Trophoblast cell (in vitro differentiated cells and primary cell): ENCODE data around the gene ZNF609.

Source experiments
- DNase-seq, 2 donors: peaks; one replicate each; pipeline ENCODE4 v3.0.0-alpha.2; 2016
- H2AFZ ChIP-seq: 2 replicates; pipeline ENCODE4 v1.6.1; 2013; ENCODE audit warnings: low read length, moderate library complexity, mild to moderate bottlenecking; ENCODE audit not compliant: insufficient read depth, poor library complexity
- H2AK5ac ChIP-seq: 2 replicates; pipeline ENCODE4 v1.6.1; 2013; ENCODE audit warnings: mild to moderate bottlenecking, low read length
- H2BK120ac ChIP-seq: 2 replicates; pipeline ENCODE4 v1.6.1; 2013; ENCODE audit warnings: low read length, mild to moderate bottlenecking, moderate library complexity; ENCODE audit not compliant: insufficient read depth, poor library complexity
- H2BK12ac ChIP-seq: 2 replicates; pipeline ENCODE4 v1.6.1; 2013; ENCODE audit warnings: mild to moderate bottlenecking, low read length, moderate library complexity
- H2BK5ac ChIP-seq: 2 replicates; pipeline ENCODE4 v1.6.1; 2013; ENCODE audit warnings: low read length, low read depth, moderate library complexity, mild to moderate bottlenecking; ENCODE audit not compliant: poor library complexity
- H3K14ac ChIP-seq: 2 replicates; pipeline ENCODE4 v1.6.1; 2013; ENCODE audit warnings: mild to moderate bottlenecking, low read length
- H3K18ac ChIP-seq: 2 replicates; pipeline ENCODE4 v1.6.1; 2013; ENCODE audit warnings: mild to moderate bottlenecking, low read length
- H3K23ac ChIP-seq: 2 replicates; pipeline ENCODE4 v1.6.1; 2013; ENCODE audit warnings: low read length
- H3K27ac ChIP-seq: 2 replicates; pipeline ENCODE4 v1.5.1; 2013; ENCODE audit warnings: low read depth, mild to moderate bottlenecking, inconsistent platforms, low read length, moderate library complexity
- H3K27me3 ChIP-seq: 2 replicates; pipeline ENCODE4 v1.6.1; 2013; ENCODE audit warnings: inconsistent platforms, mild to moderate bottlenecking, low read length, moderate library complexity; ENCODE audit not compliant: insufficient read depth
- H3K36me3 ChIP-seq, 2 experiments: 1 replicate in 1 of 2; 2 replicates in 1 of 2; pipeline ENCODE4 v1.6.1; 2013; ENCODE audit warnings: low read length in 2 of 2, mild to moderate bottlenecking in 2 of 2, moderate library complexity in 1 of 2; ENCODE audit not compliant: insufficient read depth in 2 of 2, control insufficient read depth in 1 of 2
- H3K4ac ChIP-seq: 2 replicates; pipeline ENCODE4 v1.6.1; 2013; ENCODE audit warnings: low read depth, mild to moderate bottlenecking, low read length, moderate library complexity
- H3K4me1 ChIP-seq, 2 experiments: 1 replicate in 1 of 2; 2 replicates in 1 of 2; pipeline ENCODE4 v1.6.1; 2013; ENCODE audit warnings: low read length in 2 of 2, mild to moderate bottlenecking in 2 of 2, moderate library complexity in 1 of 2; ENCODE audit not compliant: insufficient read depth in 2 of 2, control insufficient read depth in 1 of 2
- H3K4me2 ChIP-seq: 2 replicates; pipeline ENCODE4 v1.6.1; 2013; ENCODE audit warnings: inconsistent platforms, mild to moderate bottlenecking, low read length, moderate library complexity
- H3K4me3 ChIP-seq: 2 replicates; pipeline ENCODE4 v1.5.1; 2013; ENCODE audit warnings: mild to moderate bottlenecking, low read depth, low read length, inconsistent platforms
- H3K79me1 ChIP-seq: one replicate; pipeline ENCODE4 v1.6.1; 2013; ENCODE audit warnings: low read length
- H3K79me2 ChIP-seq: 2 replicates; pipeline ENCODE4 v1.6.1; 2013; ENCODE audit warnings: low read length, mild to moderate bottlenecking; ENCODE audit not compliant: control insufficient read depth, insufficient read depth, poor library complexity
- H3K9ac ChIP-seq: 2 replicates; pipeline ENCODE4 v1.6.1; 2013; ENCODE audit warnings: mild to moderate bottlenecking, low read length
- H3K9me3 ChIP-seq: 2 replicates; pipeline ENCODE4 v1.6.1; 2013; ENCODE audit warnings: low read depth, mild to moderate bottlenecking, control low read depth, inconsistent platforms, low read length; ENCODE audit not compliant: insufficient read depth
- H4K12ac ChIP-seq: 2 replicates; pipeline ENCODE4 v1.6.1; 2013; ENCODE audit warnings: low read depth, mild to moderate bottlenecking, low read length, moderate library complexity
- H4K8ac ChIP-seq: 2 replicates; pipeline ENCODE4 v1.6.1; 2013; ENCODE audit warnings: low read depth, mild to moderate bottlenecking, low read length, moderate library complexity
- H4K91ac ChIP-seq: one replicate; pipeline ENCODE4 v1.6.1; 2013; ENCODE audit warnings: low read depth, mild to moderate bottlenecking, low read length, moderate library complexity
- WGBS: extraction: QIAGEN DNeasy Blood & Tissue Kit; methylation state at CpG from one replicate; pipeline ENCODE4 v1.1.7; 2013; ENCODE audit warnings: missing lambda C conversion rate; ENCODE audit not compliant: insufficient read length, insufficient coverage; ENCODE audit errors: extremely low coverage; 5-methylcytosine and 5-hydroxymethylcytosine counted together

The ZNF609 gene

DNA sequence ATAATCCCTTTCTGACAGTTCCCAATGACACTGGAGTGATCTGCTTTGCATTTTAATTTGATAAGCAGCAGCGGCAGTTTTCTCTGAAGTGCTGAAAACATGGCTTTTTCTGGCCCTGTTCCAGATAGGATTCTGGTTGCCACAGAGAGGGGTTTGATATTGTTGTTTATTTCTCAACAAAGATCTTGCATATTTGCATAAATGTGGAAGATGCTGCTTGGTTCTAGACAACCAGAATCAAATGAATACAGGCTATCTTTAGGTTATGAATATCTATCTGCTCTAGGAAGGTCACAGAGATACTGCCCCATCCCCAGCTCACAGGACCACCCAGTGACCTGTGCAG, 137.1 kb downstream of the ZNF609 start:
- no CpG with 5 or more reads among the region's 1 CpG for WGBS
- H3K9ac ChIP-seq = no peak overlapping the region
- no peaks in the 10 kb centered on the region for H3K9me3 ChIP-seq
- H2AK5ac ChIP-seq = no peak overlapping the region
- no peak overlapping the region for H4K91ac ChIP-seq
- DNase-seq = no peak
- H2AFZ ChIP-seq = no peak overlapping the region
- H2BK120ac ChIP-seq = no peak overlapping the region
- no peak overlapping the region for H2BK5ac ChIP-seq
- no peak overlapping the region for H3K18ac ChIP-seq
- H3K4me3 ChIP-seq = no peak overlapping the region
- no peaks in the 10 kb centered on the region for H3K4me1 ChIP-seq
- no peaks in the 10 kb centered on the region for H3K36me3 ChIP-seq
- H3K23ac ChIP-seq = no peak overlapping the region
- H3K79me1 ChIP-seq = no peaks in the 10 kb centered on the region
- no peak overlapping the region for H3K4ac ChIP-seq
- H3K14ac ChIP-seq = no peak overlapping the region
- no peaks in the 10 kb centered on the region for H3K27me3 ChIP-seq
- H3K27ac ChIP-seq = no peak overlapping the region
- H3K4me2 ChIP-seq = no peak overlapping the region
- H3K79me2 ChIP-seq = no peaks in the 10 kb centered on the region
- H4K12ac ChIP-seq = no peak overlapping the region
- H2BK12ac ChIP-seq = no peak overlapping the region
- H4K8ac ChIP-seq = no peak overlapping the region

DNA sequence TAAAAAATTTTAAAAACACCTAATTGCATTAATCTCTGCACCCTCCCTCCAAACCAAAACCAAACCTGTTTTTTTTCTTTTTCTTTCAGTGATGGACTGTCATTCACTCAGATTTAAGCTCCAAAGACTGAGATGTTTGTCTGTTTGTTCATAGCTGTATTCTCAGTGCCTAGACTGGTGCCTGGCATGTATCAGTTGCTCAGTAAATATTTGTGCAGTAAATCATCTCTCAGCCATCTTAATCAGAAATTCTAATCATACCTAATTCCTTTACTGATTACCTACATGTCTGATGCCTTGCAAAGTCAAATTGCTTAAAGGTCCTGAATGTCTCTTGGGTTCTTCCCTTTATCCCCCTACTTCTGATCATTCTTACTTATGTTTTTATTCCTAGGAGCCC, 138.8 kb downstream of the ZNF609 start:
- no peak overlapping the region for H3K27ac ChIP-seq

DNA sequence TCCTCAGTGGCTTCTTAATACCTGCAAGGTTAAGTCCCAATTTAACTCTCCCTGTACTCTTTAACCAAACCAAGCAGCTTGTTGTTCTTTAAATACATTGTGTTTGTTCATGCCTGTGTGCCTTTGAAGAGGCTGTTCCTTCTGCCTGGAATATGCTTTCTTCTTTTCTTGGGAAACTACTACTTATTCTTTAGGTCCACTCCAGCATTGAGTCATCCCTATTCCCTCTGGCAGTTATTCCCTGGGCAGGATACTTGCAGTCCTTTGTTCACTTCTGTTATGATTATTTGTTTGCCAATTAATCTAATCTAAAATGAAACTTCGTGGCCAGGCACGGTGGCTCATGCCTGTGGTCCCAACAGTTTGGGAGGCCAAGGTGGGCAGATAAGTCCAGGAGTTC, 139.3 kb downstream of the ZNF609 start:
- no peak overlapping the region for H3K4me2 ChIP-seq
- H3K79me2 ChIP-seq = no peaks in the 10 kb centered on the region
- no peaks in the 10 kb centered on the region for H3K9me3 ChIP-seq
- no peaks in the 10 kb centered on the region for H3K4me1 ChIP-seq
- no CpG with 5 or more reads among the region's 2 CpGs for WGBS
- no peak overlapping the region for H3K23ac ChIP-seq
- H4K12ac ChIP-seq = no peak overlapping the region
- H4K91ac ChIP-seq = no peak overlapping the region
- no peak overlapping the region for H2AK5ac ChIP-seq
- H3K4ac ChIP-seq = no peak overlapping the region
- DNase-seq = peak; percentile 7 to 57
- no peak overlapping the region for H2BK5ac ChIP-seq
- no peak overlapping the region for H3K14ac ChIP-seq
- H3K36me3 ChIP-seq = no peaks in the 10 kb centered on the region
- H2BK12ac ChIP-seq = no peak overlapping the region
- no peak overlapping the region for H2BK120ac ChIP-seq
- H3K27me3 ChIP-seq = no peaks in the 10 kb centered on the region
- no peaks in the 10 kb centered on the region for H3K79me1 ChIP-seq
- H2AFZ ChIP-seq = no peak overlapping the region
- no peak overlapping the region for H3K4me3 ChIP-seq
- H3K18ac ChIP-seq = peak overlapping the region; percentile 59
- H3K27ac ChIP-seq = no peak overlapping the region
- H3K9ac ChIP-seq = no peak overlapping the region
- no peak overlapping the region for H4K8ac ChIP-seq

More for the DNA sequence above, 138.8 kb downstream of the ZNF609 start:
- no peaks in the 10 kb centered on the region for H3K27me3 ChIP-seq
- no peak overlapping the region for H2AK5ac ChIP-seq
- H3K4me2 ChIP-seq = no peak overlapping the region
- no peak overlapping the region for H3K4me3 ChIP-seq
- no peak overlapping the region for H2BK120ac ChIP-seq
- no peak overlapping the region for H2BK12ac ChIP-seq
- no peak overlapping the region for H2AFZ ChIP-seq
- H3K9ac ChIP-seq = no peak overlapping the region
- no peak overlapping the region for H4K12ac ChIP-seq
- no peak overlapping the region for H4K91ac ChIP-seq
- H3K4ac ChIP-seq = no peak overlapping the region
- no peak overlapping the region for H3K14ac ChIP-seq
- no peaks in the 10 kb centered on the region for H3K4me1 ChIP-seq
- no peaks in the 10 kb centered on the region for H3K9me3 ChIP-seq
- no peaks in the 10 kb centered on the region for H3K79me1 ChIP-seq
- no peaks in the 10 kb centered on the region for H3K36me3 ChIP-seq
- no peak overlapping the region for H2BK5ac ChIP-seq
- DNase-seq = peak; percentile 59 to 85
- H3K23ac ChIP-seq = no peak overlapping the region
- H3K79me2 ChIP-seq = no peaks in the 10 kb centered on the region
- no peak overlapping the region for H4K8ac ChIP-seq
- H3K18ac ChIP-seq = no peak overlapping the region

DNA sequence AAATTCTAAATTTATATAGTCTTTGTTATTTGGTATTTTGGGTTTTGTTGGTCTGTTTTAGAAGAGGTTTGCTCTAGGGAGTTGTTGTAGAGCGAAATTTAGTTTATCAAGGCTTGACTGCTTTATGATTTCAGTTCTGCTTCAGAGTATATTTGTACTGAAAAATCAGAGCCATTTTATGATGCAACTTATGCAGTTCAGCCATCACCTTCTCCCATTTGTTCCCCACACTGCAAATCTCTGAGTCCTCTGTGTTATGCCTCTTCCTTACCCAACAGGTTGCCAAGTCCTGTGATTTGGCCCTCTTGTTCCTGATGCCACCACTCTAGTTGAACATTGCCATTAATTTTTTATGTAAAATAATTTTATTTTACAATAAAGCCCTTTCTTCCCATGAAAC, 140.4 kb downstream of the ZNF609 start:
- Histone ChIP-seq H2BK12ac (no peak overlapping the region), H3K4me3 (no peak overlapping the region), H3K9me3 (no peaks in the 10 kb centered on the region), H3K4ac (no peak overlapping the region), H3K4me1 (no peaks in the 10 kb centered on the region), H3K4me2 (no peak overlapping the region), H3K23ac (no peak overlapping the region), H3K27me3 (no peaks in the 10 kb centered on the region), H4K91ac (no peak overlapping the region), H4K8ac (no peak overlapping the region), H3K14ac (no peak overlapping the region), H3K36me3 (no peaks in the 10 kb centered on the region), H4K12ac (no peak overlapping the region), H3K18ac (no peak overlapping the region), H2AK5ac (no peak overlapping the region), H3K9ac (no peak overlapping the region), H2BK5ac (no peak overlapping the region), H2BK120ac (no peak overlapping the region), H3K79me2 (no peaks in the 10 kb centered on the region), H2AFZ (no peak overlapping the region), H3K27ac (no peak overlapping the region), H3K79me1 (no peaks in the 10 kb centered on the region)
- no CpG with 5 or more reads among the region's 1 CpG for WGBS
- DNase-seq = no peak

DNA sequence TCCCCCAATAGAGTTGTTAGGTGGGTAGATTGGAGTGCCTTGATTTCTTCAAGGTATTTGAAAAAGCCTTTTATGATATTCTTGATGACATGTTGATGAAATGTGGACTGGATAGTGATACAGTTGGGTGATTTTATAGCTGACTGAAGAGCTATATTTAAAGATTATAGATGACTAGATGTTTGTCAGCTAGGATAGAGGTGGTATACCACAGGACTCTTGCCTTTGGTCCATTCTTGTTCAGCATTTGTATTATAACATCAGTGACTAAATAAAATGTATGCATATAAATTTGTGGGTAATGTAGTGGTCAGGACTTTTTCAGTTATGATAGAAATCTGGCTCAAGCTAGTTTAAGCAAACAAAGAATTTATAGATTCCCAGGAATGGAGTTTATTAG, 143.9 kb downstream of the ZNF609 start:
- Histone ChIP-seq H3K79me1 (no peaks in the 10 kb centered on the region), H4K91ac (no peak overlapping the region), H2BK5ac (no peak overlapping the region), H3K4me2 (no peak overlapping the region), H3K79me2 (peaks cover 1% of the 10 kb centered on the region), H2AFZ (no peak overlapping the region), H2BK12ac (no peak overlapping the region), H3K36me3 (no peaks in the 10 kb centered on the region), H3K9ac (no peak overlapping the region), H3K27me3 (no peaks in the 10 kb centered on the region), H3K9me3 (no peaks in the 10 kb centered on the region), H3K23ac (no peak overlapping the region), H3K4me3 (no peak overlapping the region), H3K27ac (no peak overlapping the region), H2BK120ac (no peak overlapping the region), H3K4ac (no peak overlapping the region), H3K14ac (no peak overlapping the region), H4K12ac (no peak overlapping the region), H4K8ac (no peak overlapping the region), H2AK5ac (no peak overlapping the region), H3K4me1 (no peaks in the 10 kb centered on the region), H3K18ac (no peak overlapping the region)
- DNase-seq = no peak
